HG02623 (cell line): ENCODE data around the gene UBTD2.
"Not testable (repeated sequence)": the region's sequence is repeated elsewhere in the genome, so short reads cannot be mapped to it uniquely, and the experiment has no call there.

Source experiments
- ATAC-seq: cut with Tn5 transposase; IDR thresholded peaks from one replicate; pipeline ENCODE4 v1.9.1; 2021; ENCODE audit warnings: moderate library complexity; ENCODE audit not compliant: unreplicated experiment

Gene UBTD2

DNA sequence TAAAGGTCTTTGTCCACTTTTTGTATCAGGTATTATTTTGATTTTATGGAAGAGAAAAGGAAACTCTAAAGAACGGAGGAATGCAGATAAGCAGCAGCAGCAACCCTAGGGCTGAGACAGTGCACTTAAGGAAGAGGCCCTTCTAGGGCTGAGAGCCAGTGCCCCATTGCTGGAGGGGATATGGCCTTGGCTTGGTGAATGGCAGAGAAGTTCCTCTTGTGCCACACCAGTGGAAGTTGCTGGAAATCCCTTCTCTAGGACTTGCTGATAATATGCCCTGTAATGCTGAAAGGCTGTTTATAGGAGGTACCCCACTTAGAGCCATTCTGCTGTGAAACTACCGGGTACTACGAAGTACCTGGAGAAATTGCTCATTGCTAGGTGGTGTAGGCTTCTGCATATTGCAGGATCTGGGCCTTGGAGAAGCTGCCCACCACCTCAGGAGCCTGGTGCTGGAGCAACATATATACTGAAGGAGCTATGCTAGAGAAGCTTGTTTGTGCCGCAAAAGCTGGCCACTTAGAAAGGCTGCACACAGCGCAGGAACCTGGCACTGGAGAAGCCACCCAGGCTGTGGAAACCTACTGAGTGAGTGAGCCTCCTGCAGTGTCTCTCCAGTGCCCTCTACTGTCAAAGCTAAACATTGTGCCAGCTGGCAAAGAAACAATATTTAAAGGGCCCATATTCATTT is 9.6 kb upstream of the UBTD2 start:
- ATAC-seq: peak; percentile 96

- ATAC-seq: not testable (repeated sequence)
These were observed 8.3 kb upstream of the UBTD2 start for GRCh38 chr5:172291837-172292236.

DNA sequence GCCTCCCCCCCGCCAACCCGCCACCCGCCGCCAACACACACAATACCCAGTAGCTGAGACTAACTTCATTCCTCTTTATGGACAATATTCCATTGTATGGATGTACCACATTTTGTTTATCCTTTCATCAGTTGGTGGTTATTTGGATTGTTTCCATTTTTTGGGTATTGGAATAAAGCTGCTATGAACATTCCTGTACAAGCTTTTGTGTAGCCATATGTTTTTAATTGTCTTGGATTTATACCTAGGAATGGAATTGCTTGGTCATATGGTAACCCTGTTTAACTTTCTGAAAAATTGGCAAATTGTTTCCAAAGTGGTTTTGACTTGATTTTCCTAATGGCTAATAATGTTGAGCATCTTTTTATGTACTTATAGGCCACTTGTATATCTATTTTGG is 4.9 kb upstream of the UBTD2 start:
- no peak for ATAC-seq

DNA sequence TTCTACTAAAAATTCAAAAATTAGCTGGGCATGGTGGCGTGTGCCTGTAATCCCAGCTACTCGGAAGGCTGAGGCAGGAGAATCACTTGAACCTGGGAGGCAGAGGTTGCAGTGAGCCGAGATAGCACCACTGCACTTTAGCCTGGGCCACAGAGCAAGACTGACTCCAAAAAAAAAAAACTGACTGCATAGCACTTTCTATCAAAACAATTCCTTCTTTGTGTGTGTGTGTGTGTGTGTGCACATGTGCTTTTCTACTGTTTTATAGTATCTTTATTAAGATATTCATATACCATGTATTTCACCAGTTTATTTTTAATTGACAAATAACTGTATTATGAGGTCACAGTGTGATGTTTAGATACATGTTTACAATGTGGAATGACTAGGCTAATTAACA is 3.6 kb upstream of the UBTD2 start:
- ATAC-seq: not testable (repeated sequence)

DNA sequence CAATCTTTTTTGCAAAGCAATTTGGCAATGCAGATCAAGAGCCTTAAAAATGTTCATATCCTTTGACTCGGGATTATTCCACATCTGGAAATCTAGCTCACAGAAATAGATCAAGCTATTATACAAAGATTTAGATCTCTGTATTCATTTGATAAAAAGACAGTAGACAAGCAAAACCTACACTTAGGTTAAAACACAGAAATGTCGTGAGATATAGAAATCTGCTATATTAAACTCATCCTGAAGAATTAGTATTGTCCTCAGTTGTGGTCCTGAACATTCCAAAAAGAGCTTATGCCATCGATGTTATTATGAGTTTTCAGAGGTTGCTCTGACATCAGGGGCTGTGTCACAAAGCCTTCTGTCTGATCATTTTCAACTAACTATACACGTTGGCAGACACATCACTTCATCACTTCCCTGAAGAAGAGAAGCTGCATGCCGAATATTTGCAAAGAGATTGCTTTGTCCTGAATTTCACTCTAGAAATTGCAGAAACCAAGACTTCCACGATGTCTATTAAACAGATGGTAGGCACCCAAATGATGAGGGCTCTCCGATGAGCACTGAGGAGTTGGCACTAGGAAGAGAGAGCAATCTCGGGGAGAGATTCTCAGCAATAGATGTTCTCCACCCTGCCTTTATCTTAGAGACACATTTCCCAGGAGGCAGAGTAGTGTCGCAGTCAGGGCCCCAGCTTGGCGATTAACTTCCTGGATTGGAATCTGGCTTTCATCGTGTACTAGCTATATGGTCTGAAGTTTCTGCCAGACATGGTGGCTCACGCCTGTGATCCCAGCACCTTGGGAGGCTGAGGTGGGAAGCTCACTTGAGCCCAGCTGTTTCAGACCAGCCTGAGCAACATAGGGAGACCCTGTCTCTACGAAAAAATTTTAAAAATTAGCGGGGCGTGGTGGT is 1.9 kb upstream of the UBTD2 start:
- ATAC-seq: no peak

GRCh38 chr5:172284611-172284980 is 1.0 kb upstream of the UBTD2 start:
- ATAC-seq: no peak

DNA sequence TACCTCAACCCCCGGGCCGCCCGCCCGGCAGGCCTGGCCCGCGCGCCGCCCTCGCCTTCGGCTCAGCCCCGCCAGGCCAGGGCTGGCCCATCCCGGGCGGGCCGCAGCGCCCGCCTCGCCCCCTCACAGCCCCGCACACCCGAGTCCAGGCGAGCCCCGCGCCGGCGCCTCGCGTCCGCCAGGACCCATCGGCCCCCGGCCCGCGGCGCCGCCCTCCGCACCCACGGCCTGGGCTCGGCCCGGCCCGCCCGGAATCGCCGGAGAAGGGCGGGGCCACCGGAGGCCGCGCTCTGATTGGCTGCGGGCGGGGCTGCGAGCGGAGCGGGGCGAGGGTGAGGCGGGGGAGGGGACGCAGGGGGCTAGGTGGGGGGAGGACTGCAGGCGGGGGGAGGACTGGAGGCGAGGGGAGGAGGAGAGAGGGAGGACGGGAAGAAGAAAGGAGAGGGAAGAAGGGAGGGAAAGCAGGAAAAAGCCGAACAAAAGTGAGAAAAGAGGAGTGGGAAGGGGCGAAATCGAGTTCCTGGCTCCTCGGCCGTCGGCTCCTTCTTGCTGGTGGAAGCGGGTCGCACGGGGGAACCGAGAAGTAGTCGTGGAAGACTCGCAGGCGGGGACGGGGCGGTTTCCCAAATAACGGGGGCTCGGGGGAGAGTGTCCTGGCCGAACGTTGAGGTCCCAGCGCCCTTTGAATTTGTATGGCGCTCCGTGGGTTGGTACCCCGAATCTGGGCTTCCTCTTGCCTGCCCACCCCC is 472 bp upstream of the UBTD2 start:
- ATAC-seq: peak; percentile 83

DNA sequence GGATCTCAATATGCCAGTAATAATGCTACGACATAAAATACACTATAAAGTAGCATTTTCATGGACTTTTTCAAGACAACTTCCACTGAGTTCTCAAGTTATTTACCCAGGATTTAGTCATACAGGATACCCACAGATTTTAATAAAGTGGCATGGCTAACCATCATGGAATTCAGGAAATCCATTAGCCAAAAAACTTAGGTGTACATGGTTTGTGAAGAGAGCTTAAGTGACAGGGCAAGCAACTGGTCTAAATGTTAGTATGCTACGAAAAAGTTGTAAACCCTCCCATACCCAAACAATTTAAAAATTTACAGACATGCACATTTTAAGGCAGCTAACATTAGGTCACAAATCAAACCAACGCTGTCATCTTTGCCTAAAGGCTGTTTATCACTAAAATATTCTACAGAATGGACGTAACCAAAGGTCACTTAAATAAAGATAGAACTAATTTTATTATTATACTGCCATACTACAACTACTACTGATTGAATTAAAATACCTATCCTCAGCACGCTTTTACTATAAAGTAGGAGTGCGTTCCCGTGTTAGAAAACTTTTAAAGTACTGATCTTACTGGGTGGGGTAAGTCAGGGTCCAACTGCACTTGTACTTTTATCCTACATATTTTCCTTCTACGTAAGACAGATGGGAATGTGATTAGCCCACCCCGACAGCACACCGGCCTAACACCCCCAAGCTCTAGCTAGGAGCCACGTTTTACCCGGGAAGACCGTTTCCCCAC is 1.1 kb downstream of the UBTD2 start:
- no peak for ATAC-seq

- no peak for ATAC-seq
These were observed 2.2 kb downstream of the UBTD2 start for GRCh38 chr5:172281346-172281745.

- no peak for ATAC-seq
These were observed 2.6 kb downstream of the UBTD2 start for GRCh38 chr5:172280929-172281328.

DNA sequence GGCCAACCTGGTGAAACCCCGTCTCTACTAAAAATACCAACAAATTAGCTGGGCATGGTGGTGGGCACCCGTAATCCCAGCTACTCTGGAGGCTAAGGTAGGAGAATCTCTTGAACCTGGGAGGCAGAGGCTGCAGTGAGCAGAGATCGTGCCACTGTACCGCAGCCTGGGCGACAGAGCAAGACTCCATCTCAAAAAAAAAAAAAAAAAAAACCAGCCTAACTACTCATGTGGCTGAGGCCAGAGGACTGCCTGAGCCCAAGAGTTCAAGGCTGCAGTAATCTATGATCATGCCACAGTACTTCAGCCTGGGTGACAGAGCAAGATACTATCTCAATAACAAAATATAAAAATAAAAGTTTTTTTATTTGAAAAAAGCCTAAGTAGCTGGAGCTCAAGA is 3.2 kb downstream of the UBTD2 start:
- ATAC-seq: no peak

GRCh38 chr5:172278356-172278755 is 5.2 kb downstream of the UBTD2 start:
- no peak for ATAC-seq

DNA sequence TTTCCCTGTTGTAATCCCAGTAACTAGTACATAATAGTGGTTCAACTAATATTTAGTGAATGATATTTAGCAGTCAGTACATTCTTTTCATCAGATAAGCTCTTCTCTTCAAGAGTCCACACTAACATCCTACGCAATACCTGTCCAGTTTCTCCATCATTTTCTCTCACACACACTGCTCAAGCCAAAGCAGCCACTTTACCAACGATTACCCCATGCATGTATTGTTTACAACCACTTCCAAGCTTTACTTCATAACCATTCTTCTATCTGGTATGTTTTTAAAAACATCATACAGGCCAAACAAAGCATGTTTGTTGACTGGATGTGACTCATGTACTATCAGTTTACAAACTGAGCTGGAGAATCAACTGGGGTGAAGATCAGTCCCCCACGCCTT is 7.3 kb downstream of the UBTD2 start:
- no peak for ATAC-seq

- ATAC-seq: no peak
These were observed 8.4 kb downstream of the UBTD2 start for GRCh38 chr5:172274951-172275753.

- ATAC-seq: no peak
These were observed 15.6 kb downstream of the UBTD2 start for GRCh38 chr5:172267943-172268342.

GRCh38 chr5:172266676-172267092 is 16.9 kb downstream of the UBTD2 start:
- no peak for ATAC-seq

DNA sequence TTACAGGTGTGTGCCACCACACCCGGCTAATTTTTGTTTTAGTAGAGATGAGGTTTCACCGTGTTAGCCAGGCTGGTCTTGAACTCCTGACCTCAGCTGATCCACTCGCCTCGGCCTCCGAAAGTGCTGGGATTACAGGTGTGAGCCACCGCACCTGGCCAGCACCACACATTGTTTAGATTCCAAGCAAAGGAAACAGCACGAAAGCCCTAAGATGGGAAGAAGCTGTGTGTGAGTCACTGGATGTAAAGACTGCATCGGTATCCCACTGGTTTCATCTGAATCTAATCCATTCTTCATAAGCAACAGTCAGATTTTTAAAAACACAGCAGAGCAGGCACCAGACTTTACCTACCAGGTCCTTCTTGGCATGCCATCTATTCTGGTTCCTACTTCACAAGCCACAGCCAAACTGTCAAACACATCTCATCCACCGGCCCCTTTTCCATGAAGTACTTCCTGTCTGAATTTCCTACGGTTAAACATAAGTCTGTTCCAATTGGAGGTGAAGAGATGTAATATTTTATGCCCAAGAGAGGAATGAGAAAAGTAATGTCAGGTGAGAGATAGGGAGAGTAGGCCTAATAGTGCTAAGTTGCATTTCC is 17.4 kb downstream of the UBTD2 start:
- ATAC-seq: no peak

GRCh38 chr5:172264815-172265395 is 18.7 kb downstream of the UBTD2 start:
- ATAC-seq: no peak

DNA sequence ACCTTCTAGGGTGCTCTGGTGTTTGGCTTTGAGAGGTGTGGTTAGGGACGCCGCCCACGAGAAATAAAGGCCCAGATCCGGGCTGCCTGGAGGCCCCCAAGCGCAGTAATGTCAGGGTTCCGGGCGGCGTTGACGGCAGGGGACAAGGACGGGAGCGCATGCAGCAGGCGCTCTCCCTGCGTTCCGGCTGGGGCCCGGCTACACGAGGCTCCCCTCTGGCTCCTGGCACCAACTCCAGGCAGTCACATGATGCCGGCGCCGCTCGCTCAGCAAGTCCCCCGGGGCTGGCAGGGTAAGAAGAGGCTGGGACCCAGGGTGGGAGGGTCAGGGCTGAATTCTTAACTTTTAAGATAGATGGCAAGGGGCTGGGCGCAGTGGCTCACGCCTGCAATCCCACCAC is 28.1 kb downstream of the UBTD2 start:
- ATAC-seq: no peak
